ENCODE results near the gene PARP2.
A peak's percentile ranks its signal among the peaks of the same experiment; 100 is the strongest.

DNA sequence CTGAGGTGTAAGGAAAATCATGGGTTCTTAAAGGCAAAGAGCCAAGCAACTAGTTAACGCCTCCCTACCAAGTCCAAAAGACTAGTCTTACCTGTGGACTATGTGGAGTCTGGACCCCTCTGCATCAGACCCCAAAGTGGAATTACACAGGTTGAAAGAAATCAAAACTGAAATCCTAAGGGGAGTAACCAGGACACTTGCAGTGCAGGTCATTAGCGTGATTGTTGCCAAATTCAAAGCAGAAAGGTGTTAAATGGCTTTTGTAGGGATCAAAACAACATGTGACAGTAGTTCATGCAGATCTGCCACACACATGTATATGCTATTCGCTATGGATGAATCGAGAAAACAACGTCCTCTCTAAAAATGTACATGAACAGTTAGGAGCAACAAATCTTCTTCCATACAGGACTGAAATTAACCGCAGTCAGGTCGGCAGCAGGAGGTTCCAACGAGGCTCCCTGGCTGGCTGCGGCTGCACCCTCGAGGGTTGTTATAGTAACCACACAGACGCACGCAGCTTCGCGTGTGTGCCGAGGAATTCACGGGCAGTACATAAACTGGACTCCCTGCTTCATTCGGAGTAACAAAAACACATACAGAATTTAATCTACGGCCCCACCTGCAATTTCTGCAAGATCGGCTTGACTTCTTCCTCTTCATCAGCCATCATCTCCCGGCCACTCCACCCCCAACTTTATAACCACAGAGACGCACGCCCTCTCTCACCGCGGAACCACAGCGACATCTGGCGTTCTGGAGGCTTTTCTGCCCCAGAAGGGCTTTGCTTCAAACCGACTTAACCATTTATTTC is 38.0 kb upstream of the PARP2 start, which contains the start of gene TTC5:
- TF ChIP-seq CTCF (IDR thresholded peaks at IDR 0.05) (peak; percentile 56 to 94 (median 78)), POLR2A (IDR thresholded peaks at IDR 0.05) (no peak)
